ENCODE results near the gene HTD2. TPM values are rescaled to one million over a fixed set of nuclear protein-coding genes. Genes with fewer than 3 reads are reported as not detected.
"Not testable (repeated sequence)": the region's sequence is repeated elsewhere in the genome, so short reads cannot be mapped to it uniquely, and the experiment has no call there.

HTD2 gene
- total RNA-seq, 1 donor = 8.5 TPM

GRCh38 chr3:58269356-58269755 lies 37.0 kb upstream of the HTD2 start:
- TF ChIP-seq CTCF (IDR thresholded peaks at IDR 0.05; ENCODE audit: insufficient read depth, low read length) = no peak
- H3K4me3 ChIP-seq (ENCODE audit: low read depth, low read length) = no peak overlapping the region

GRCh38 chr3:58270485-58270884 lies 35.8 kb upstream of the HTD2 start:
- H3K4me3 ChIP-seq (ENCODE audit: low read depth, low read length) = no peak overlapping the region
- TF ChIP-seq CTCF (IDR thresholded peaks at IDR 0.05; ENCODE audit: insufficient read depth, low read length) = no peak
- no peak for DNase-seq (ENCODE audit: low read depth)

More at GRCh38 chr3:58269356-58269755, 37.0 kb upstream of the HTD2 start:
- DNase-seq (ENCODE audit: low read depth) = no peak

GRCh38 chr3:58271901-58272501 lies 34.3 kb upstream of the HTD2 start:
- DNase-seq (ENCODE audit: low read depth) = peak; percentile 91
- H3K4me3 ChIP-seq (ENCODE audit: low read depth, low read length) = no peak overlapping the region
- TF ChIP-seq CTCF (IDR thresholded peaks at IDR 0.05; ENCODE audit: insufficient read depth, low read length) = no peak

DNA sequence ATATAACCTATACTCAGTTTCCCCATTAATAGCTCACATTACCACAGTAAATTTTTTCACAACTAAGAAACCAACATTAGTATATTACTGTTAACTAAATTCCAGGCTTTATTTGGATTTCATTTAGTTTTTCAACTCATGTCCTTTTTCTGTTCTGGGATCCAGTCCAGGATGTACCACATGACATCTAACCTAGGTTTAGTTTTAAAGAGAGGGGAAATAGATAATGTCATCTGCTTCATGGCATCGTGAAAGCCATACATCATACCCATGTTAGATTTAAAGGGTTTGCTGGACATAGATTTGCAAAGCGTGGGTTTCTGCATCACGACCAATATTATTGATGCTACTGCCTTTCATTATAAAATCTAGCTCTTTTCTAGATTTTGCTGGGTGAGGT lies 33.4 kb upstream of the HTD2 start:
- TF ChIP-seq CTCF (IDR thresholded peaks at IDR 0.05; ENCODE audit: insufficient read depth, low read length) = no peak
- H3K4me3 ChIP-seq (ENCODE audit: low read depth, low read length) = no peak overlapping the region
- peak; percentile 25 for DNase-seq (ENCODE audit: low read depth)

DNA sequence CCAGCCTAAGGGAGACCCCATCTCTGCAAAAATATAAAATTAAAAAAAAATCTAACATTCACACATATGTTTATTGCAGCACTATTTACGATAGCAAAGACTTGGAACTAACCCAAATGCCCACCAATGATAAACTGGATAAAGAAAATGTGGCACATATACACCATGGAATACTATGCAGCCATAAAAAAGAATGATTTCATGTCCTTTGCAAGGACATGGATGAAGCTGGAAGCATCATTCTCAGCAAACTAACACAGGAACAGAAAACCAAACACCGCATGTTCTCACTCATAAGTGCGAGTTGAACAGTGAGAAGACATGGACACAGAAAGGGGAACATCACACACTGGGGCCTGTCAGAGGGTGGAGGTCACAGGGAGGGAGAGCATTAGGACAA lies 33.0 kb upstream of the HTD2 start:
- H3K4me3 ChIP-seq (ENCODE audit: low read depth, low read length); DNase-seq (ENCODE audit: low read depth): not testable (repeated sequence)

DNA sequence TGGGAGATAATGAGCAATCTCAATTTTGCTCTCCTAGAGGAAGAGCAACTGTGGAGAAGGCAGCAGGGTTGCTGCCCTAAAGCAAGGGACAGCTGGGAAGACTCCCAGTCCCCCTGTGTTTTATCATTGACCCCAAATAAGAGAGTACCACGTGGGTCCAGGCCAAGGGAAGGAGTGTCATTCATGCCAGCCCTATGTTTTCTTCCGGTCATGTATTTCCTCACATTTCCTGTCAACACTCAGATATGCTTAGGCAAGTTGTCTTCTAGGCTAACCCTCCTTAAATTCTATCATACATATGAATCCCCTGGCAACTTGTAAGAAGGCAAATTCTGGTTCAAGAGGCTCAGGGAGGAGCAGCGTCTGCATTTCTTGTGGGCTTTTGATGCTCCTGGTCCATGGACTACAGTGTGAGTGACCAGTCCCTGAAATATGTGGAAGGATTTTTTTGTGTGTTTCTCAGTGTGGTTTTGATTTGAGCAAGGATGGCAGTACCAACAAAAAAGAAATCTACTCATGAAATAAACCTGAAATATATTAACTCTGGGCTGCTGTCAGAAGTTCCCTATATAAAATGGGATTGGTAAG lies 32.2 kb upstream of the HTD2 start:
- TF ChIP-seq CTCF (IDR thresholded peaks at IDR 0.05; ENCODE audit: insufficient read depth, low read length) = no peak
- peak; percentile 20 for DNase-seq (ENCODE audit: low read depth)

DNA sequence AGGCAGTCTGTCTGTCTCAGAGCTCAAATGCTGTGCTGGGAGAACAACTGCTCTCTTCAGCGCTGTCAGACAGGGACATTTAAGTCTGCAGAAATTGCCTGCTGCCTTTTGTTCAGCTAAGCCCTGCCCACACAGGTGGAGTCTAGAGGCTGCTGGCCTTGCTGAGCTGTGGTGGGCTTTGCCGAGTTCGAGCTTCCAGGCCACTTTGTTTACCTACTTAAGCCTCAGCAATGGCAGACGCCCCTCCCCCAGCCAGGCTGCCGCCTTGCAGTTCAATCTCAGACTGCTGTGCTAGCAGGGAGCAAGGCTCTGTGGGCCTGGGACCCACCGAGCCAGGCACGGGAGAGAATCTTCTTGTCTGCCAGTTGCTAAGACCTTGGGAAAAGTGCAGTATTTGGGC lies 25.3 kb upstream of the HTD2 start:
- H3K4me3 ChIP-seq (ENCODE audit: low read depth, low read length) = no peak overlapping the region
- no peak for TF ChIP-seq CTCF (IDR thresholded peaks at IDR 0.05; ENCODE audit: insufficient read depth, low read length)
- DNase-seq (ENCODE audit: low read depth) = no peak

More for the DNA sequence above, 32.2 kb upstream of the HTD2 start:
- no peak overlapping the region for H3K4me3 ChIP-seq (ENCODE audit: low read depth, low read length)

Data from fibroblast of the aortic adventitia (primary cell).